Chondrocyte (in vitro differentiated cells): Measurements from ENCODE around the gene NAA60. TPM values are rescaled to one million over a fixed set of nuclear protein-coding genes. Genes with fewer than 3 reads are reported as not detected.

Experiments used
- DNase-seq: peaks from one replicate; pipeline ENCODE4 v3.0.0; 2021; ENCODE audit warnings: mixed read lengths, low spot score
- H3K27ac Mint-ChIP-seq: one replicate; pipeline ENCODE4 v1.8.0; 2021; ENCODE audit warnings: mild to moderate bottlenecking, moderate library complexity, mixed read lengths; ENCODE audit not compliant: unreplicated experiment
- H3K27me3 Mint-ChIP-seq: 2 replicates; pipeline ENCODE4 v1.8.0; 2021; ENCODE audit warnings: low read depth, mixed read lengths
- H3K36me3 Mint-ChIP-seq: 2 replicates; pipeline ENCODE4 v1.8.0; 2021; ENCODE audit warnings: low read depth, mixed read lengths
- H3K4me1 Mint-ChIP-seq: 2 replicates; pipeline ENCODE4 v1.8.0; 2021; ENCODE audit warnings: low read depth, mild to moderate bottlenecking, mixed read lengths
- H3K4me3 Mint-ChIP-seq: one replicate; pipeline ENCODE4 v1.8.0; 2021; ENCODE audit warnings: mild to moderate bottlenecking, moderate library complexity, mixed read lengths; ENCODE audit not compliant: unreplicated experiment
- H3K9me3 Mint-ChIP-seq: 2 replicates; pipeline ENCODE4 v1.8.0; 2021; ENCODE audit warnings: low read depth, mixed read lengths
- CTCF ChIP-seq: fragments of 200-600 bp; sonication (generic); IDR thresholded peaks from 2 replicates; pipeline ENCODE4 v1.5.0; 2021; ENCODE audit warnings: antibody characterized with exemption, mild to moderate bottlenecking, moderate library complexity
- long read RNA-seq: library from polyadenylated mRNA; stranded (forward); transcript quantifications from one replicate; pipeline ENCODE4 v2.0.0, GENCODE V29; 2021
- total RNA-seq: library from RNA; stranded (reverse); gene quantifications from 3 replicates; pipeline ENCODE4 v1.2.1, GENCODE V29; 2021

Gene NAA60
- 46.5 to 51.1 TPM (median 47.2 TPM) in 3 replicates for total RNA-seq
- long read RNA-seq, transcript NAA60-214 (6 exons, 2,931 nt), result minor isoform, 21 of 130 reads
- long read RNA-seq, transcript NAA60-229 (7 exons, 2,531 nt), result major isoform, 56 of 130 reads
- long read RNA-seq, transcript NAA60-203 (7 exons, 2,619 nt), result minor isoform, 24 of 130 reads
- long read RNA-seq, partial matches to known transcripts, result 5 of 130 reads
- long read RNA-seq, other reads (novel, unspliced or antisense), result 18 of 130 reads

- no peak for DNase-seq
- TF ChIP-seq CTCF, result no peak
- peak within 1 kb of the TSS; percentile 98 for H3K27ac Mint-ChIP-seq
- H3K27me3 Mint-ChIP-seq, result no peaks in the 10 kb centered on the region
- H3K4me1 Mint-ChIP-seq, result peaks cover 15% of the 10 kb centered on the region
- peak within 1 kb of the TSS; percentile 93 for H3K4me3 Mint-ChIP-seq
- H3K36me3 Mint-ChIP-seq, result peaks cover 18% of the 10 kb centered on the region
- peaks cover 10% of the 10 kb centered on the region for H3K9me3 Mint-ChIP-seq
Measured at GRCh38 chr16:3443108-3444031, at the start of gene NAA60, which contains the start of gene ZNF597. NAA60 (plus strand) TSS chr16:3443680; CDS start chr16:3476228, 32,548 bp downstream. ZNF597 (minus strand) TSS chr16:3443504; CDS start chr16:3443153, 351 bp downstream.

DNA sequence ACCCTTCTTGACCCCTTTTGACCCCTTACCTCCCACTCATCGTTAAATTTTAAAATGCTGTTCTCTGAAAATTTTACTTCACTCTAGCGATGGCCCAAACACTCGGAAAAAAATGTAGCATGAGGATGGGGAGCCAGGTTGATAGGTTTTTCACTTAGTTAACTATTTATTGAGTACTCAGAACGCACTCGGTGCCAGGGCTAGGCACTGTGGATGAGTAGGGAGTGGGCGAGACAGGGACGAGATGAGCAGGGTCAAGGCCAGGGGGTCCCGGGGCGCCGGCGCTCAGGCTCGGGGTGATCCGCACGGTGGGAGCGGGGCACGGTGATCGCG lies 43.1 kb upstream of the NAA60 start:
- Mint-ChIP-seq H3K4me1 (peaks cover 15% of the 10 kb centered on the region), H3K4me3 (peak overlapping the region; percentile 83), H3K27me3 (no peaks in the 10 kb centered on the region), H3K9me3 (peaks cover 38% of the 10 kb centered on the region), H3K27ac (peak overlapping the region; percentile 81), H3K36me3 (peaks cover 48% of the 10 kb centered on the region)
- TF ChIP-seq CTCF, result no peak
- no peak for DNase-seq

- H3K27ac Mint-ChIP-seq, result peak within 1 kb of the TSS; percentile 88
- H3K4me3 Mint-ChIP-seq, result peak within 1 kb of the TSS; percentile 83
- peaks cover 15% of the 10 kb centered on the region for H3K4me1 Mint-ChIP-seq
- TF ChIP-seq CTCF, result peak; percentile 36
- DNase-seq, result peak; percentile 100
- H3K27me3 Mint-ChIP-seq, result no peaks in the 10 kb centered on the region
- peaks cover 49% of the 10 kb centered on the region for H3K36me3 Mint-ChIP-seq
- H3K9me3 Mint-ChIP-seq, result peaks cover 39% of the 10 kb centered on the region
Measured at GRCh38 chr16:3400779-3401688, 42.4 kb upstream of the NAA60 start, which contains the start of the genes ZNF174 and ZSCAN32. ZNF174 (plus strand) TSS chr16:3401215; CDS start chr16:3402005, 790 bp downstream. ZSCAN32 (minus strand) TSS chr16:3401004; CDS start chr16:3397557, 3,447 bp downstream.

DNA sequence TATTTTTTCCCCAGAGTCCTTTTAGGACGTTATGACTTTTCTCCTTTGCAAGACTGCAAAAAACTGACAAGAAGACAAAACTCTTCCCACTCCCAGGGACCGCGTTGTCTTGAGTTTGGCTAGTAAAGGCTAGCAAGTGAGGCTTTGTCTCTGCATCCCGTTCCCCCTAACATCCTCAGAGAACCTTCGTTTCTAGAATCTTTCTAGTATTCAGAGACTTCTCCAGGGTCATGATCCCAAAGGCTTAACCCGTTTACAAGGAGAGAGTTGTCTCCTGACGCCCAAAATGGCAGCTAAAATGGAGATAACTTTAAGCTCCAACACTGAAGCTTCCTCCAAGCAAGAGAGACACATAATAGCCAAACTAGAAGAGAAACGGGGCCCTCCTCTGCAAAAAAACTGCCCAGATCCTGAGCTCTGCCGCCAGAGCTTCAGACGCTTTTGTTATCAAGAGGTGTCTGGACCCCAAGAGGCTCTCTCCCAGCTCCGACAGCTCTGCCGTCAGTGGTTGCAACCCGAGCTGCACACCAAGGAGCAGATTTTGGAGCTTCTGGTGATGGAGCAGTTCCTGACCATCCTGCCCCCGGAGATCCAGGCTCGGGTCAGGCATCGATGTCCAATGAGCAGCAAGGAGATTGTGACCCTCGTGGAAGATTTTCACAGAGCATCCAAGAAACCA lies 41.6 kb upstream of the NAA60 start:
- no peak for TF ChIP-seq CTCF
- Mint-ChIP-seq H3K36me3 (peaks cover 51% of the 10 kb centered on the region), H3K9me3 (peaks cover 40% of the 10 kb centered on the region), H3K27me3 (no peaks in the 10 kb centered on the region), H3K4me1 (peaks cover 15% of the 10 kb centered on the region), H3K4me3 (peak overlapping the region; percentile 83), H3K27ac (peak overlapping the region; percentile 88)
- DNase-seq, result no peak
